Stimulated activated CD4-positive, alpha-beta T cell treated with anti-CD3 and anti-CD28 coated beads, TNF-alpha, amount 100 ng/mL, for 4 hours (primary cell): Measurements from ENCODE around the gene MACROD2.
"Not testable (repeated sequence)": the region's sequence is repeated elsewhere in the genome, so short reads cannot be mapped to it uniquely, and the experiment has no call there.

Experiments
- DNase-seq, 3 experiments: peaks; one replicate each; pipeline ENCODE4 v3.0.0-alpha.2; 2020; ENCODE audit warnings: low read depth in 3 of 3

MACROD2 gene

DNA sequence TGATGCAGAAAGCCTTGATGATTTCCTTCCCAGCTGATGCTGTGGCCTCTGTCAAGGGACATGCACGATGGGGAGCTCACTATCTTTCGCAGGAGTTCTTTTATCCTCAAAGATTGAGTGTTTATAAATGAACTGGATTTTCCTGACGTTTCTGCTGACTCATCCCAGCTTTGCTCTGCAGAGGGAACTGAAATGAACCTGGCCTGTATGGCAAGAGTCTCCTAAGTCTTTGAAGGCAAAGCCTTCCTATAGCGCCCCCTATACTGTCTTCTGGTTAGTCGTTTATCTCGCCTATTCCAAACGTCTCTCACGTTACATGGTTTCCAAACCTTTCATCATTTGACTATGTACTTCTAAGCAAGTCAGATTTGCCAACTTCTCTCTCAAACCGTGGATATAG lies 2012.6 kb downstream of the MACROD2 start:
- no peak for DNase-seq

DNA sequence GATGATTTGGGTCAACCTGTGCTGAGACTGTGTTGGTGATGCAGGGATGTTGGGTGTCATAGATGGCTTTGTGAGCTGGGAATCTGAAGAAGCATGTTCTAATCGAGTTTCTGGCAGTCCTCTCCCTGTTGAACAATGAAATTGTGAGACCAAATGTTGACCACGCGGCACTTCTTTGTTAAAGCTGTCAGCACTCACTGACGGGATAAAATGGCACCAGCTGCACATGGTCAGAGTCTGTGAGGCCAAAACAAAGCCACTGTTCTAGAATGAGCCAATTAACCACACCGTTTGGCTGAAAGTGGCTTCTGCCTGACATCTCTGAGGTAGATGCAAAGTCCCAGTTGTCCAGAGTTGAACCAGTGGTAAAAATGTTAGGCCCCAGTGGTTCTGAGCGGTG lies 2015.7 kb downstream of the MACROD2 start:
- no peak for DNase-seq

DNA sequence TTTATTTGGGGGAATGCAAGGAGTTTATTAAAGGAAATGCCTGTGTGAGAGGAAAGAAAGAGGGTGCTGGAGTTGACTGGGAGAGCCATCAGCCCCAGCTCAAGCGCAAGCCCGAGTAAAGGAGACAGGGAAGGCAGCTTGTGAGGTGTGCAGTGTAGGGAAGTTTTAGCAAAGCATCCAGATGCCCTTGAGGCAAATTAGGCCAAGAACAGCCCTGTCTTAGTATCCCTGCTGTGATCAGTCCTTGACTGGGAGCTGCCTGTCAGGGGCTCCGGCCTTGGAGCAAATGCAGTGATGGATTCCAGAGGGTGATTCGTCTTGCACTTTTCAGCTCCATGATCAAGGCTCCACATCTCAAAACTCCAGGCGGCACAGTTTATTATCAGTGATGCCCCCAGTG lies 2016.2 kb downstream of the MACROD2 start:
- no peak for DNase-seq

DNA sequence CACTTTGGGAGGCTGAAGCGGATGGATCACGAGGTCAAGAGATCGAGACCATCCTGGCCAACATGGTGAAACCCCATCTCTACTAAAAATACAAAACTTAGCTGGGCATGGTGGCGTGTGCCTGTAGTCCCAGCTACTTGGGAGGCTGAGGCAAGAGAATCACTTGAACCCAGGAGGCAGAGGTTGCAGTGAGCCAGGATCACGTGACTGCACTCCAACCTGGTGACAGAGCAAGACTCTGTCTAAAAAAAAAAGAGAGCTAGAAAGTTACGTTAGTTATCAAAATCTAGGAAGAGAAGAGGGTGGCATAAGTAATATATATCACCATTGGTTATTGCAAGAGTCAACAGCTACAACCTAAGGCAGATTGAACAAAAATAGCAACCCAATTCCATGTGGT lies 2017.6 kb downstream of the MACROD2 start:
- not testable (repeated sequence) for DNase-seq

DNA sequence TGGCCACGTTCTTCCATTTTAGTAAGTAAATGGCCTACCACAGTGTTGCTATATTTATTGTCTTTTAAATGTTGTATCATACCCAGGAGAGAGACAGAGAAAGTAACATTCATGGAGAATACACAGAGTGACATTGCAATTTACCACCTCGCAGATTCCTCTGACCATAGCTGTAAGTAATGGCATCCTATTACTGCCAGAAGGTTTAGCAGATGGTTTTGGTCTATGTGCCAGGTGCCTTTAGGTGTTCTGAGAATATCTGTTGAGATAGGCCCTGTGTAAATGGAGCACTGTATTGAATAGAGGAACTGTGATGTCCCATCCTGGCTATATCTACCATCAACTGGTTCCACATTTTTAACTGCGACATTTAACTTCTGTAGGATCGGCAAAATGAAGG lies 2018.3 kb downstream of the MACROD2 start:
- no peak for DNase-seq

DNA sequence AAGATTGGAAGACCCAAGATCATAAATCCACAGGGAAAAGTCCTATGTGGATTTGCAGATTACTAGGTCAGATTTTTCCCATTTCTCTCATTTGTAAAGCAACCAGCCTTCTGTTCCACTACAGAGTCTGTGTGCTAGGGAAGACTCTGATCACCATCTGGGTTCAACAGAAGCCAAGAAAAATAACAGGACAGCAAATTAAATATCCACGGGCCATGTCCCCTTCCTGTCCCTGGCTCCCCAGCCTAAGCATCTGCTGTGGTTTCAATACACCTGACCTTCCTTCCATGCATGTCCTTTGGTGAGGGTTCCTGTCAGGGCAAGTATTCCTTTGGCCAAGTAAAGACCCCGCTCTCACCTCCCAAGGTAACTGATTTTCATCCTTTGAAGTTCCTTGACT lies 2019.1 kb downstream of the MACROD2 start:
- no peak for DNase-seq

DNA sequence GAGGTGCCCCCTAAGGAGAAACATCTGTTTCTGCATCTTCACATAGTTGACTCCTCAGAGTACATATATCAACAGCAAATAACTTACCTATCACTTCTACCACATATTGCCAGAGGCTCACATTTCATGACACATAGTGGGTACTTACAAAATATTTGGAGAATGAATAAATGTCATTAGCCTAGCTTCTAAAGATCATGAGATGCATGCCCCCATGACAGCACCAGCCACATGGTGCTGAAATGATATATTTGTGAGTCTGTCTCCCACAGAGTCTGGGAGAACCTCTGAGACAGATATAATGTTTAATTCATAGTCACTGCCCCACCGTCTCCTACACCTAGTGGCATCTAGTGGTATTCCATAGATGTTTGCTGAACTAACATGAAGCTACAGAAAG lies 2022.3 kb downstream of the MACROD2 start:
- DNase-seq = no peak

DNA sequence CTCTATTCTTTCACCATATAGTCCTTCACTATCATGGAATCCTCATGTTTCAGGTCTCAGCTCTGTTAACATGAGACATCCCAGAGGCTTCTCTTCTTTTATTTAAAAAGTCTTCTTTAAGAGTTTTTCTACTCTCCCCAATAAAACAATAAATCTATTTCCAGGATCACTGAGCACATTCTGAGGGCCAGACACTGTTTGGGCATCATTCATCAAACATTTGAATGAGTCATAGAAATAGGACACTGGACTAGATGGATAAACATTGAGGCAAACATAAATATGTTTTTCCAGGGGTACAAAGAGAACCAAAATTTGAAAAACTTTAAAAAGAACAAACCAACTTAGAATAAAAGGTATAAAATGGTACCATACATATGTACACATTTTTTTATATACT lies 2023.6 kb downstream of the MACROD2 start:
- DNase-seq = no peak

DNA sequence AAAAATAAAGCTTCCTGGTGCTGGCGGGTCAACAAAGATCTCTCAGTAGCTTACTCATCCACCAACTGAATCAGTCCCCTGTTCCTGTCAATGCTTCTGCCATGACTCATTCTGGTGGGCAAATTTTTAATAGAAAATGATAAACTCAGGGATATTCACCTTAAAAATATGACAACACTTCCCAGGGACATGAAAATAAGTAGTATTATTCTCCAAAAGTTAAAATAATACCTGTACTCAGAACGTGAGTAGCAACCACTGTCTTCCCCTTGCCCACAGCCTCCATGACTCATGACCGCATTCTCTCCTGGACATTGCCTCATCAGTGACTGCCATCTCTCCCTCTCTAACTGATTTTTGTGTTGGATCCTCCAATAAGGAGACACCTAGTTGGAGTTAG lies 2025.7 kb downstream of the MACROD2 start:
- no peak for DNase-seq

DNA sequence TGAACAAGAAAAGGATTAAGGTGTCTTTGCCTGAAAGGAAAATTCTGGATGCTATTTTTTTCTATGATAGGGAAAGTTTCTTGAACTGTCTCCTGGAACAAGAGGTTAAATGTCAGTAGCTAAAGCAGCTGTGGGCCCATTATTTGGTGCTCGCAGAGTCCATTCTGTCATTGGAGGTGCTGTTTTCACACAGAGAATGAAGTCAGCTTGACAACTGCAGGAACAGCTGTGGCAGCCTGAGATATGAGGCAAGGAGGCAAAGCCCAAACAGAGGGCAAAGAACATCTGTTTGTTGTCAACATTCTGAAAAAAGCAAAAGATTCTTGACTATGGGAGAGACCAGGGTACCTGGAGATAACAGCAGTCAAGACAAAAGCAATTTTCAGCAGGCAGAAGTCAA lies 2029.8 kb downstream of the MACROD2 start:
- no peak for DNase-seq

DNA sequence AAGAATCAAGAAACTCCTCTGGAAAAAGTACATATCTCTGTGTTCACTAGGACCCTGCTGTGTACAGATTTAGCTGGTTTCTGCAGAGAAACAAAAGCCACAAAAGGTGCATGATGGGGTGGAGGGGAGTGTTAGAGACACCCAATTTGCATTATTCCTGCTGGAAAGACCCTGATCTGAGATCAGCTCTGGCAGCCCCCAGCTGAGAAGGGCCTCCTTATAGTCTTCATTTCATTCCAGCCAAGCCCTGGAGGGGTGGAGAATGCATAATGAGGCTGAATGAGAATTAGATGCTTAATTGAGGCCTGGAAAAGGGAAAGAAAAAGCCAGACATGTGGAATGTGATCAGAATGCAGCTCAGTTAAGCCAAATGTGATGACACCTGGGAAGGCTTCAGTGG lies 2032.4 kb downstream of the MACROD2 start:
- DNase-seq = no peak

DNA sequence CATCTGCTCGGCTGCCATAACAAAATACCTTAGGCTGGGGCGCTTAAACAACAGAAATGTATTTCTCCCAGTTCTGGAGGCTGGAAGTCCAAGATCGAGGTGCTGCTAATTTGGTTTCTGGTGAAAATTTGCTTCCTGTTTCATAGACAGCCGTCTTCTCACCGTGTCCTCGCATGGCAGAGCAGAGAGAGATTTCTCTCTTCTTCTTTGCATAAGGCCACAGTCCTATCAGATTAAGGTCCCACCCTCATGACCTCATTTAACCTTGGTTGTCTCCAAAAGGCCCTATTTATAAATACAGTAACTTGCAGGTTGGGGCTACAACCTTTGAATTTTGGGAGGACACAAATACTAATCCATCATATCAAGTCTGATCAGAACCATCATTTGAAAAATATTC lies 2033.6 kb downstream of the MACROD2 start:
- DNase-seq = no peak

DNA sequence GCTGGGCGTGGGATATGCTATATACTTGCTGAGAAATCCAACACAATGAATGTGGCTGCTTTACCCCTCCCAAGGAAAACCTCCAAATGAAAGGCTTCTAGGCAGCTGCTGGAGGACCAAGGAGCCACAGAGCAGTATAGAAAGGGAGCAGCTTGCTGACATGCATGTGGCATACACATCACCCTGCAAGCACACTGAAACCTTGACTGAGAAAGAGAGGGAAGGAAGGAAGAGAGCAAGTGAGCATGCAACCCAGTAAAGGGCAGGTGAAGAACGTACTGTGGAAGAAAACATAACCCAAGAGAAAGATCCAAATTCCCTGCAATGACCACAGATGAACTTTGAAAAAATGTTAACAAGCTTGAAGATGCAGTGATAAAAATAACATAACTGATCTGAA lies 2034.9 kb downstream of the MACROD2 start:
- DNase-seq = no peak

DNA sequence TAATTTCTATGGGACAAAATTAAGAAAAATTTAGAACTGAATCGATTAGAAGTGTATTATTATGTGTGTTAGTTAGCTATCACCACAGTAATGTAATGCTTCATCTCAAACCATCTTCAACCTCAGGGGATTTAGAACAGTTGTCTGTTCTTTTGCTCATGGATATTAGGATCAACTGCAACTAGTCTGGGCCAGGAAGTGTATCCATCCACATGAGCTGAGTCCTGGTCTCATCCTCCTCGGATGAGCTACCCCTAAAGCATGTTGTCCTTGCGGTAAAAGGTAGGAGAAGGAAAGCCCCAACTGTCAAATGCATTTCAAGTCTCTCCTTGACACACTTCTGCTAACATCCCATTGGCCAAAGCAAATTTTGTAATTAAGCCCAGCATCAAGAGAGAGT lies 2040.3 kb downstream of the MACROD2 start:
- DNase-seq = no peak

DNA sequence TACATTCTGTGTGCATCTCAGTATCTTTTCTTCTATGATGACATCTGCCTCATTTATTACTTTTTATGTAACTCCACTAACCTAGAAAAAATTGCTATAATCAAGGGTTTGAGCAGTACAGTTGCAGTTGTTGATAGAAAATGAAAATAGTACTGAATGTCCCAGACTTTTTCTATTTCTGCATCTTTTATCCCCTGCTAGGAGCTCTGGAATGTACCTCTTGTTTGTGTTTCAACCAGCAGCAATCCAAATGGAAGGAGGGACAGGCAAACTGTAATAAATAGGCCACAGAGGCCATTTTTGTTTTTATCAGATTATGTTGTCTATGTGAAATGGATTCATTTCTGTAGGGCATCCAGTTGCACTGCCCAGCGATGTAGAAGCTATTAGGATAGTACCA lies 2041.0 kb downstream of the MACROD2 start:
- DNase-seq = no peak

DNA sequence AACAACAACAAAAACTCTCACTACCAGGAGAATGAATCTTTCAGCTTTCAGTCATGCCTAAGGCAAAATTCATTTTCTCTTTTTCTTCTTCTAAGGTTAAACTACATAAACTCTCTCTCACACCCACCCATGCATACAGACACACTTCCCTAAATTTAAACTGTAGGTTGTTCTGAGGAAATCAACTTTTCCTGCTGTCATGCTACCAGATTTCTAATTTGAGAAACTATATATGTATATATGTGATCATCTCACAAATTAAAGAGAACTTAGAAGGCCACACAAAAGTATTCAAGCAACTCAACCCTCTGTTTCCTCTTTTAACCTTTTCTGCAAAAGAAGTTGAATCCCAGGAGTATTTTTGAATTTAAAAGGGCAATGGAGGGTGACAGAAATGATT lies 2045.4 kb downstream of the MACROD2 start:
- no peak for DNase-seq

DNA sequence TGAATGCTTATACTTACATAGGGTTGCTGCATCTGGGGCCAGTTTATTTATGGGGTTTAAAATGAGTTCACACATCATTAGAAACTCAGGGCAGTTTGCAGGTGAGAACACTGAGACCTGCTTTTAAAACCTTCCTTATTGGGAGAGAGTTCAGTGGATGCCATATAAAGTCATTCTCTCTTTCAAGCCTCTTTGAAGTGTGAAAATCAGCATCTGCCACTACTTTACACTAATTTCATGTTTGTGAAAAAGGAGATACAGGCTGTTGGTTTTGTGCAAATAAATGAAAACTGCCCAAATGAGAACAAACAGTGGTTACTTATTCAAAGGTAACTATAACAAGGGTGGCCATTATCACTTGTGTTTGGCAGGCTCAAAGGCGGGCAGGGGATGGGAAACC lies 2047.4 kb downstream of the MACROD2 start:
- no peak for DNase-seq

DNA sequence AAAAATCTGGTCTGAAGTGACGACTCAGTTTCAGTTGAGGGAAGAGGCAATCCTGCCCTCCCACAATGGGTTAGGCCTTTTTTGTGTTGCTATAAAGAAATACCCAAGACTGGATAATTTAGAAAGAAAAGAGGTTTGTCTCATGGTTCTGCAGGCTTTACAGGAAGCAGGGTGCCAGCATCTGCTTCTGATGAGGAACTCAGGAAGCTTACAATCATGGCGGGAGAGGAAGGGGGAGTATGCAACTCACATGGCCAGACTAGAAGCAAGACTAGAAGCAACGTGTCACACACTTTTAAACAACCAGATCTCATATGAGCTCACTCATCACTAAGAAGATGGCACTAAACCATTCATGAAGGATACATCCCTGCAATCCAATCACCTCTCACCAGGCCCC lies 2048.6 kb downstream of the MACROD2 start:
- DNase-seq = no peak

DNA sequence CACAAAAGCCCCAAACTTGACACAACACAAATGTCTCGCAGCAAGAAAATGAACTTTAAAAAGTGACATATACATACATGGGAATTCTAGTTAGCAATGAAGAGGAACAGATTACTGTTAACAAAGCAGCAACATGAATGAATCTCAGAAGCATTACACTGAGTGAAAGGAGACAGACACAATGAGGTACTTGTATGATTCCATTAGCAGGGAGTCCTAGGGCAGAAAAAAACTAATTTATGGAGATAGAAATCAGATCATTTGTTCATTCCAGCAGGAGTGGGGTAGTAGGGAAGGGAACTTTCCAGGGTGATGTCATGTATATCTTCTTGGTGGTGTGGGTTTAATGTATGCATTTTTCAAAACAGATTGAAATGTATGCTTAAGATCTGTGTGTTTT lies 2053.6 kb downstream of the MACROD2 start:
- DNase-seq = no peak

DNA sequence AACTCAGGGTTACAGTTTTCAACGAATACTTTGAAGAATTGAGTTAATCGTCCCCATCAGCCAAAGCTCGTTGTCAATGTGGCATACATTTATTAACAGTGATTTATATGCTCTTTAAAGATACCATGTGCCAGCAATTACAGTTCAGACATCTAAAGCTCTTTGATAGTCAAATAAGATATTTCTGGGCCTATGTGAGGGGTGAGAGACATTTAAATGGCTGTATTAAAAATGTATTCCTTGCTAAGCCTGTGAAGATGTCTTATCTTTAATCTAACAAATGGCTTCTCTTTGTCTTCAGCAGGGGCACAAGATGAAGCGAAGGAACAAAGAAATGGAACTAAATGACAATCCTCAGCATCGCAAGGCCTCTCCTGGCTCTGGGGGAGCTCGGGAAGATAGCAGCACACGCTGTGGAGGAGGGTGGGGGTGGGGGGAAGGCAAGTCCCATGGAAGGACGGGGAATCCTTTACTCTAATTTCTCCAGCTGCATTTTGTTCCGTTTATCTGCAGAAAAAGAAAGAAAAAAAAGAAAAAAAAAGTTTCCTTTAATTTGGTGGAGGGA lies 2054.3 kb downstream of the MACROD2 start:
- no peak for DNase-seq

DNA sequence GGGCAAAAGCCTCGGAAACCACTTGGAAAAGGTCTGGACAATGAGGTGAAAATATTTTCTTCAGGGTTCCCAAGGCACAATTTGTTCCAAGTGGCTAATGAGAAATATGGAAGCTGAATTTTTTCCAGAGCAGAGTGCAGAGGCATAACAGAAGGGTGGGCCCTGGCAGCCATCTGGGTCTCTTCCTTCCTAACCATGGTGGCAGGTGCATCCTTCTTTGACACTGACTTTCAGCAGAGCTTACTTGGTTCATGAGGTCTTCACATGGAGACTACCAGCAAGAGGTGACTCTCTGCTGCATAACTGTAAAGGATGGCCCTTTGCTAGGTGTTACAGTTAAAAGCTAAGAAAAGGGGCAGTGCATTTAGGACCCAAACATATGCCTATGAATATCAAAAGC lies 2055.1 kb downstream of the MACROD2 start:
- no peak for DNase-seq

DNA sequence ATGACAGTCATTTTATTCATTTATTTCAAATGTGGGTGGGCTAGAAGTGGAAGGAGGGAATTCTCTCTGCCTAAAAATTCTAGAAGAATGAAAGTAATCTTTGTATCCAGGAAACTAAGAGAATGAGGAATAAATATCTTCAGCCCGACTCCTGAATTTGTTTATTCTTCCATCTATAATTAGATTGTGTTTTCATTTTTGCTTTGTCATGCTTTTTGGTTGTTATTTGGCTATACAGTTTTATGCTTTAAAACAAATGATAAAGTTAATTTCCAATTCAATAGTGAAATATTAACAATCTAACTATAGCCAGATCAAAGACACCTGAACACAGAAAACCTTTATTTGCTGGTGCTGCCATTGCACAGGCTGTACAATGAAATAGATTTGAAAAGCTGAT lies 2056.7 kb downstream of the MACROD2 start:
- DNase-seq = no peak

DNA sequence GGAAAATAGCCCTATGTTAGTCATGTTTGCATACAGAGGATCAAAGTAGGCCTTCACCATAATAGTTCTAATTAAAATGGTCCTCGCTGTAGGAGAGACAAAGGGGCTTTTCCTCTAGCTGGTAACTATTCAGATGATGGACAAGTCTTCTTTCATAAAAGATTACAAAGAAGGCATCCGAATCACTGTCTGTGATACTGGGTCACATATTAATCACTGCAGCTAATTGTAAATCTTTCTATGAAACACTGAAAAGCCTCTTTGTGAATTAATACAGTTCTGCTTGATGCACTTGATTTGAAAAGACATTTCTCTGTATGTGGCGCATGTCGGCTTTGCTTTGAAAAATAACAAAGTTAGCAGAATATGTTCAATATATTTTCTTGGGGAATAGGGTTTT lies 2057.1 kb downstream of the MACROD2 start:
- no peak for DNase-seq

DNA sequence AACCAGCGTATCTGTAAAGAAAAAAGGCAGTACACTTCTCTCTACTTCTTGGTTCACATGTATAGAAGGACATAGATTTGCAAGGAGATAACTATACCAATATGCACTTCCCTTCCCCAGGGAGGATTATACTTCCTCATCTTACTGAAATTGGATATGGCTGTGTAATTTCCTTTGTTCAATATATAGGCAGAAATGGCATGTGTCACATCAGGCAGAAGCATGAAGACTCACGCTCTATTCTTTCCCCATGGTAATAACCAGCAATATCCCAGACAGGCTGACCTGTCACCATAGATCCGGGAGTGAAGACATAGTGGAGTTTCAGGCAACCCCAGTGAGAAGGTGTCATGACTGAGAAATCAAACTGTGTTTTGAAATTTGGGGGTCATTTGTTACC lies 2059.7 kb downstream of the MACROD2 start:
- no peak for DNase-seq

DNA sequence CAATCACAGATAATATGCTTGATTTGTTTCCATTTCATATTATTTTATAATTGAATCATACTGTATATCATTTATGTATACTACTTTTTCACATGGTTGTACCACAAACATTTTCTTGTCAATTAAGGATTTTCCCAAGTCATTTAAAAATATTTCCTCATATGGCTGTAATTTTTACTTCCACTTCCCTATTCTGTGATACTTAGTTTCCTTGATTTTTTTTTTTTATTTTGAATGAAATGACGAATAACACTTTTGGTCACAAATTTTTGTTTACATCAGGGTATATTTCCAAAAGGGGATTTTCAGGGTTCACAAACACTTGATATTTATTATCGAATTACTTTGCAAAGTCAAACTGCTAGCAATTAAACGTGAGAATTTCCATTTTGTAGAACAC lies 2062.3 kb downstream of the MACROD2 start:
- no peak for DNase-seq
